GM19239 (cell line): ENCODE results near the gene CCNYL1.

Source experiments
- DNase-seq: peaks from one replicate; pipeline ENCODE4 v3.0.0; 2011; ENCODE audit warnings: low spot score; ENCODE audit not compliant: insufficient read length
- FAIRE-seq: peaks from 2 replicates; lab custom pipeline; 2011; peaks lifted over from hg19 to GRCh38; lab: Jason Lieb, UNC

The CCNYL1 gene

DNA sequence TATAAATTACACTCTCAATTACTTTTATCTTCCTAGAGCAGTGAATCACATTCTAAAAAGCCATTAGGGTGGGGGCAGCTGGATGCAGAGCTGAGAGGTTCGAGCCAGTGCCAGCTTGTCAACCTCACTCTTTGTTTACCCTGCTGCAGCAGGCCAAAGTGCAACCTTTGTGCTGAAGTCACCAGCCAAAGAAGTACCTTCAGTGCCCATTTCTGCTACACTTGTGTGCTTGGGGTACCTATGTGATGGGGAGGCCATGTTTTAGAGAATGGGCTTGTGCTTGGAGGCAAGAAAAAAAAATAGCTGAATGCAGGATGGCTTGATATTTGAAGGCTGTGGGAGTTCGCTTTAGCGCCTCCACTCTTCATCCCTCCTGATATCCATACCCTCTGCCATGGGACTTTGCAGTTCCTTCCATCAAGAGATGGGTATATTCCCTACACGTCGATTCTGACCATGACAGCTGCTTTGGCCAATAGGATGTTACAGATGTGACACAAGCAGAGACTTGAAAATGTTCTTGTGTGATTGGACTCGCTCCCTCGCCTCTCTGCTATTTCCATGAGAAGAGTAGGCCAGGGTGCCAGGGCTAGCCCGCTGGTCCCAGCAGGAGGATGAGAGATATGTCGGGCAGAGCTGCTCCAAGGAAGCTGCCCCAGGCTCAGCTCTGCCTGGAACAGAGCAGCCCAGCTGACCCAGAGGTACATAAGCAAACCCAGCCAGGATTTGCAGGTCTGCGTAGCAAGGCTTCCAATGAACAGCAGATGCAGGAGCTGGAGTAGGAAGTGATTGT lies 71.0 kb downstream of the CCNYL1 start:
- DNase-seq (no peak), FAIRE-seq (no peak)

DNA sequence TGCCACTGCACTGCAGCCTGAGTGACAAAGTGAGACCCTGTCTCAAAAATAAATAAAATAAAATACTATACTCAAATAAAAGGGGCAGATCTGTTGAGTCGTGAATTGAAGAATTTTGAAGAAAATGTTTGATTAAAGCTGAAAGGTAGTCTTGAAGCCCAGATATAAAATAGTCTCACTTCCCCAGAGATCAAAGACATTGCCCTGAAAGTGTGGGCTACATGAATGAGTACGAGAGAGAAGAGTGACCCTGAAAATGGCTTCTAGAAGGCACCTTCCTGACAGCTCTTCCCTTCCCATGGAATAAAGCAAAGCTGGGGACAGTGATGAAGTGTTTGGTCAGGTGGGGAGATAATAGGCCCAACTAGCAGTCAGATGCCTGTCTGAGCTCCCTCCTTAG lies 72.1 kb downstream of the CCNYL1 start:
- no peak for DNase-seq
- FAIRE-seq = no peak

DNA sequence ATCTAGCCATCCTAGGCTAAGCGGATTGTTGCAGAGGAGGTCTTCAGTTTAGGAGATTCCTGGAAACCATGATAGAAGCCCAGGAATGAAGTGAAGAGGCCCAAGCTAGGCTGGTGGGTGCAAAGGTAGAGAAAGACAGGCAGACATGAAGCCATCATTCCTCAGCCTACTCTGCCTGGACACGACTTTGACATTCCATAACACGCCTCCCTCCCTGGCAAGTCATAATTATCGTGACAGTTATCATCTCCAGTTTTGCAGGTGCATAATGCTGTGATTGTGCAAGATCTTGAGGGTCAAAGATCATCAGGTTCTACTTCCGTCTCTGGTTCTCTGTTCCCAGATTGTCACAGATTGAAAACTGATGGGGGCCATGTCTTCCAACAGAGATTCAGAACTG lies 73.5 kb downstream of the CCNYL1 start:
- DNase-seq = no peak
- FAIRE-seq = no peak

DNA sequence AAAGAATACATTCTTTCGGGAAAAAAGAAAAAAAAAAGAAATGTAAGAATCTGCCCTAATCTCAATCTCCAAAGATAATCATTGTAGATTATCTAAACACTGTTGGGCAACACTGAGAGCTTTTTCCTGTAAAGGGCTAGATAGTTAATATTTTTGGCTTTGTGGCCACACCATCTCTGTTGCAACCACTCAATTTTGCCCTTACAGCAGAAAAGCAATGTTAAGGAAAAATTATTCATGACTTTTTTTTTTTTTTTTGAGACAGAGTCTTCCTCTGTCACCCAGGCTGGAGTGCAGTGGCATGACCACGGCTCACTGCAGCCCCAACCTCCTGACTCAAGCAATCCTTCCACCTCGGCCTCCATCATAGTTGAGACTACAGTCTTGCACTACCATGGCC lies 75.6 kb downstream of the CCNYL1 start:
- DNase-seq = no peak
- FAIRE-seq = no peak

DNA sequence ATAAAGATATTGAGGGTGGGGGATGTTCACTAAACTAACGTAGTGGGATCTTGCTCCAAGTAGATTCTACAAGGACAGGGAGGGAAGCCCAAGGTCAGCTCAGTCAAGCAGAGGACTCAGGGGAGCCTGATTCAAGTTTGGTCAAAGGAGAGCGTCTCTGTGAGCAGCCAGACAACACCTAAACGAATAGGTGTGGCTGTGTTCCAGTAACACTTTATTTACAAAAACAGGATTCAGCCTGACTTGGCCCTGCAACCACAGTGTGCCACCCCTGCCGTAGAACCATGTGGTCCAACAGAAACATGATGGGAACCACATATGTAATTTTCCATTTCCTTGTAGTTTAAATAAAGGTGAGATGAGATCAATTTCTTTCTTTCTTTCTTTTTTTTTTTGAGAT lies 76.4 kb downstream of the CCNYL1 start:
- no peak for DNase-seq
- FAIRE-seq = no peak

DNA sequence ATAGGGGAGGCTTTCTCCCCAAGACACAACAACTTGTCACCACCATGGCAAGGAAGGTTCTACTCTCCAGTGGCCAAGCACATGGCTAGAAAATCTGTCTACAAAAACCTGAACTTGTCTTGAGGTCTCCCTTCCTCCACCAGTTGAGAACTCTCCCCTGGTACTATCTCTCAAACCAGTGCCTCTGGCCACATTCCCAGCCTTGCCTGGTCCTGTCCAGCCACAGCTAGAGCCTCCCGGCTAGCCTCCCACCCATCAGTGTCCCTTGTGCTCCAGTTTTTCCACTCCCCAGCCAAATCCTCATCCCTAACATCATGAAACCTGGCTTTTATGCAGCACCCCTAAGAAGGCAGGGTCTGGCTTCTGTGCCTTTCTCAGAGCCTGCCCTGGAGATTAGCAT lies 79.5 kb downstream of the CCNYL1 start:
- no peak for DNase-seq
- no peak for FAIRE-seq

DNA sequence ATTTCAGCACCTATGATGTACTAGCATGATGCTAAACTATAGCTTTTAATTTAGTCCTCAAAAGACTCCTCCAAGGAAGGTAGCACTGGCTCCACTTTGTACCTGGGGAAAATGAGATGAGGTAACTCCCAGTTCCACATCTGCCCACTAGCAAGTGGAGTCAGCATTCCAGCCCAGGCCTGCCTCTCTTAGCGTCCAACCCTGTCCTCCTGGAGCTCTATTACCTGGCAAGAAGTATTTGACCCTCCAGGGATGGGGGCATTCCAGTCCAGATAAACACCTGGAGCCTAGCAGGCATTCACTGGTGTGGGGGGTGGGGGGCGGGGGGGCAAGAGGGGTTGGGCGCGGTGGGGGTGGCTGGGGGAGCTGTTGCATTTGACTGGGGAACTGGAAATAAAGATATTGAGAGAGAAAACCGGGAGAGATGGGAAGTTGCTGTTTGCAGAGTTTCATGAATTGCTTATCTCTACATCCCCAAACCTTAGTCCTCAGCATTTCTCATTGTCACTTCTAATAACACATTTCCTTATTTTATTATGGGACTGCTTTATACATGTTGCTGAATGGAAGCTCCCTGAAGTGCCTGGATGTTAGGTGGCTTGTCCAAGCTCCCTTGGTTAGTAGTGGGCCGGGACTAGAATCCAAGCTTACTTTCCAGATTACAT lies 80.3 kb downstream of the CCNYL1 start:
- no peak for FAIRE-seq
- no peak for DNase-seq

DNA sequence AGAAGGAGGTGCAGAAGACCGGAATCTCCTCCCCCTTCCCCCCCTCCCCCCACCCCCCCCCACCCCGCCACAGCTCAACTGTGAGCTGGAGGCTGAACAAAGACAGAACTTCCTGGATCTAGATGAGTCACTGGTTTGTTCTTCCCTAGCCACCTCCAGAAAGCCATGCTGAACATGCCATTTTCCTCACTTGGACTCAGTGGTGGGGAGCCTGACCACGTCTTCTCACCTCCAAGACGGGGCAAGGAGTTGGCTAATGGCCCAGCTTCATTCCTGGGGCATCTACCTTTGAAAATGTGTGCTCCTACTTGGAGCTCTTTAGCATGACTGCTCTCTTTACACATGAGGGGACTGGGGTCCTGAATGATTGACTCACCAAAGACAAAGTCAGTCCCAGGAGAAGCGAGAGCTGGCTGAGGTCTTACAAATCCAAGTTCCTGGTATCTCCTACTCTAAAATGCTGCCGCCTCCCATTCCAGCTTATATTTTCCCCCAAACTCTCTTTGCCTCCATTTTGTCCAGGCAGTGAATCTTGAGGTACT lies 80.9 kb downstream of the CCNYL1 start:
- DNase-seq = no peak
- no peak for FAIRE-seq

DNA sequence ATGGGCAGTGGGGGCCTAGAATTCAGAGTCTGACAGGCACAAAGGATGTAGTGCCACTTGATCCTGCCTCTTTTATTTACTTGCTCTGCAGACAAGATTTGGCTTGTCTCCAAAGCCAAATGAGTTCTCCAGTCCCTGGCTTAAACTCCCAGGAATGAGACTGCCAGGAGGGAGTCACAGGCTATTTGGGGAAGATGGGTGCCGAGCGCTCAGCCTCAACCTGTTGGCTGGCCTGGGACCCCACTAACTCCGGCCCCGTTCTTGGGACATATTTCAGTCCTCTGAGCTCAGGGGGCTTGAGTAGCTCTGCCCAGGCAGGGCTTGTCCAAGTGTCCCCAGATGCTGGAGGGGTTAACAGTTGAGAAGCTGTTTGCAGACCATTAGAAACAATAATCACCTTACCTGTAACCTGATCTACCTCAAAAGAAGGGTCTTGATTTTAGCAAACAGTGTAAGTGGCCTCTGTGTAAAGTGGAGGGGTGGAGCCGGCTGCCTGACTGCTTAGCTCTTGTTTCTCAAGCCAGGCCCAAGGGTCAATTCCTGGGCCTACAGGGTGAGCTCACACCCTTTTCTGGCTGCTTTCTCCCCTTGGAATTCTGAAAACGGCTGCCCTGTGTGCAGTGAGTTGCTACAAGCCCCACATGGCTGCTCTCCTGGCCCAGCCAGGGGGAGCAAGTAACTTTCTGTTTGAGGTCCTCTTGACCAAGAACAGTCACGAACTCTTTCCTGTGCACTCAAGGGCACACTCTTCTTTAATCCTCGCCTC lies 85.3 kb downstream of the CCNYL1 start:
- no peak for DNase-seq
- FAIRE-seq = no peak

DNA sequence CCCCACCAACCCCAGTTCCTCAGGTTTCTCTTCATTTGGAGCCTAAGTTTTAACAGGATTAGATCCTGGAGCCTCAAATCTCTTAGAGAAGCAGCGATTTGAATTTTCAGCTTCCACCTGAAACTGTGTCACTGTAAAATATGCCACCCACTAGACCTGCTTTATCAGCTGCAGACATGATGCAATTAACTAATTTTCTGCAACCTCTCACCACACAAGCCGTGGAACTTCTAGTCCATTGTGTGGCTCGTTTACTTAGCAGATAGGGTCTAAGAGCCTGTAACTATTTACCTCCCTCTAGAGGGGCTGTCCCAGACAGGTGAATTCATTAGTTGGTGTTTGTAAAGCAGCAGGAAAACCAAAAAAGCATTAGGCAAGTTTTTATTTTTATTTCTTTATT lies 89.8 kb downstream of the CCNYL1 start:
- FAIRE-seq (no peak), DNase-seq (no peak)

DNA sequence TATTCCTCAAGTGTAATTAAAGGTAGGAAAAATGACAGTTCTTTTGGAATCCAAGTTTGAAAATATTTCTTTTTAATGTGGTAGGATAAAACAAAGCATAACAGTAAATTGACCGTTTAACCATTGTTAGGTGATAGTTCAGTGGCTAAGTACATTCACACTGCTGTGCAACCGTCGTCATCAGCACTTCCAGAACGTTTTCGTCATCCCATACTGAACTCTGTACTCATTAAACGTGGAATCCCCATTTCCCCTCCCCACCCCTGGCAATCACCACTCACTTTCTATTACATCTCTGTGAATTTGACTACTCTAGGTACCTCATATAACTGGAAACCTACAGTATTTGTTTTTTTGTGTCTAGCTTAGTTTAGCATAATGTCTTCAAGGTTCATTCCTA lies 91.2 kb downstream of the CCNYL1 start:
- DNase-seq (no peak), FAIRE-seq (no peak)
